ENCODE measurements around the gene HEMK1.

The HEMK1 gene

GRCh38 chr3:50603261-50604109, 34.2 kb downstream of the HEMK1 start:
- Histone ChIP-seq H3K27ac (ENCODE audit: low read depth, low read length, severe bottlenecking) (no peak overlapping the region), H3K4me1 (ENCODE audit: control insufficient read depth, insufficient read depth, low read length, poor library complexity, severe bottlenecking) (peaks cover 8% of the 10 kb centered on the region), H3K4me3 (ENCODE audit: extremely low read depth, insufficient read depth, low read length, poor library complexity, severe bottlenecking) (no peak overlapping the region), H3K36me3 (ENCODE audit: control insufficient read depth, insufficient read depth, low read length) (peaks cover 3% of the 10 kb centered on the region), H3K9me3 (ENCODE audit: control insufficient read depth, low read length) (no peaks in the 10 kb centered on the region)
- 69 to 80% methylated on average over 2 to 3 of the region's 4 CpGs for WGBS, 2 experiments (ENCODE audit: insufficient coverage in 2 of 2)

DNA sequence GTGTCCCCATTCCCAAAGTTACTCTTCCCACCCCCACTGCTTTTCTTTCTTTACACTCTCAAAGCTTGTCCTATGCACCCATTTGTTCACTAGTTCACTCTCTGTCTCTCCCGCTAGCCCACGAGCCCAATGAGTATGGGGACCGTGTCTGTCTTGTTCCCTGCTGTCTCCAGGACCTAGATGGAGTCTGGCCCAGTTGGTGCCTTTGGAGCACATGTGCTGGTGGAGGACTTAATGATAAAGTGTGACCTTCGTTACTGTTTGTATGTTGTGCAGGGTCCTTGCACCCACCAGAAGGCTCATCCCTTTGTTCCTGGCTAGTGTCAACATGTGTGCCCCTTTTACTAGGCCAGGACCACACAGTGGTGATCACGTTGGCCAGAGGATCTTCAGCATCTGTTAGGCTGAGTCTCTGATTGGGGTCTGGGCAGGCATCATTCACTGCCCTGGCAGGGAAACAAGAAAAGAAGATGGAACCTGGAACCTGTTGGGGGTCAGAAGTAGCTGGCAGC, 34.8 kb downstream of the HEMK1 start:
- WGBS, 2 experiments (ENCODE audit: insufficient coverage in 2 of 2) = 91 to 92% methylated on average over 5 of the region's 5 CpGs
- no peak overlapping the region for H3K4me3 ChIP-seq (ENCODE audit: extremely low read depth, insufficient read depth, low read length, poor library complexity, severe bottlenecking)
- H3K27ac ChIP-seq (ENCODE audit: low read depth, low read length, severe bottlenecking) = no peak overlapping the region
- no peaks in the 10 kb centered on the region for H3K9me3 ChIP-seq (ENCODE audit: control insufficient read depth, low read length)
- H3K36me3 ChIP-seq (ENCODE audit: control insufficient read depth, insufficient read depth, low read length) = peaks cover 3% of the 10 kb centered on the region
- peaks cover 8% of the 10 kb centered on the region for H3K4me1 ChIP-seq (ENCODE audit: control insufficient read depth, insufficient read depth, low read length, poor library complexity, severe bottlenecking)

DNA sequence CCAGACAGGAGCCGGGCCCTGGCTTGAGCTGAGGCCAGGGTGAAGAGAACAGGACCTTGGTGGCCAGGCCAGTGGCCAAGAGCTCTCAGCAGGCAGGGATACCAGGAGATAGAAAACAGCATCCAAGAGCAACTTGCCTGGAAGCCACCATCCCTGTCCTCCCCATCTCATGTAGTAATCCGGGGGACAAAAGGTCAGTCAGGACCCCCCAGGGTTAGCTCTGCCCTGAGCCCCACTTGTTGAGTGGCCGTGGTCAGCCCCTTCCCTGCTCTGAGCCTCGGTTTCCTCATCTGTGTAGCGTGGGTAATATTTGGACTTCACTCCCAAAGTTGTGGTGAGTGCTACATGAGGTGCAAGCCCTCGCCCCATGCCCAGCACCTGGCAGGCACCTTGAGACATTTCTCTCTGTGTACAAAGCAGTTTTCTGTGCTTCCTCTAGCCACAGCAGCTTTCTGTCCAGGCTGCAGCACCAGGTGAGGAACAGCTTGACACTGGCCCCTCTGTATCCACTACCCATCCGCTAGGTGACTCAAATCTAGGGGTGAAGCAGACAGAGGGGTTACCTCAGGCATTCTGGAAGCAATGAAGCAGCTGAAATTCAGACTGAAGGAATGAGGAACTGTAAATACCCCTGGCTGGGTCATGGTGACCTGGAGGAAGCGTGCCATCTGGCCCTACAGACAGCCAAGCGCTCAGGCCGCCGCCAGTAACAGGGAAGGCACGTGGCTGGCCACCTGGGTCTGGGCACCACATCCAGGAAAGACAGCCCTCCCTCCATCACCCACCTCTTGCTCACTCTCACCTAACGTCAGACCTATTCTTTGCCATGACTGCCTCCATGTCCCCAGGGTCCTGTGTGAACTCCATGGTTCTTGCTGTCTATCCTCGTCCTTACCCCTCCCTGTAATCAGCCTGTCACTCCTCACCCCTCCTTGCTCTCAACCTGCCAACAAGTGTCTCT, 35.6 kb downstream of the HEMK1 start:
- no peaks in the 10 kb centered on the region for H3K9me3 ChIP-seq (ENCODE audit: control insufficient read depth, low read length)
- H3K4me1 ChIP-seq (ENCODE audit: control insufficient read depth, insufficient read depth, low read length, poor library complexity, severe bottlenecking) = peaks cover 8% of the 10 kb centered on the region
- H3K36me3 ChIP-seq (ENCODE audit: control insufficient read depth, insufficient read depth, low read length) = peaks cover 3% of the 10 kb centered on the region
- no peak overlapping the region for H3K4me3 ChIP-seq (ENCODE audit: extremely low read depth, insufficient read depth, low read length, poor library complexity, severe bottlenecking)
- no peak overlapping the region for H3K27ac ChIP-seq (ENCODE audit: low read depth, low read length, severe bottlenecking)
- 86 to 92% methylated on average over 13 to 14 of the region's 14 CpGs for WGBS, 2 experiments (ENCODE audit: insufficient coverage in 2 of 2)

GRCh38 chr3:50605901-50606326, 36.6 kb downstream of the HEMK1 start:
- Histone ChIP-seq H3K9me3 (ENCODE audit: control insufficient read depth, low read length) (no peaks in the 10 kb centered on the region), H3K27ac (ENCODE audit: low read depth, low read length, severe bottlenecking) (no peak overlapping the region), H3K4me1 (ENCODE audit: control insufficient read depth, insufficient read depth, low read length, poor library complexity, severe bottlenecking) (peaks cover 9% of the 10 kb centered on the region), H3K36me3 (ENCODE audit: control insufficient read depth, insufficient read depth, low read length) (peaks cover 3% of the 10 kb centered on the region), H3K4me3 (ENCODE audit: extremely low read depth, insufficient read depth, low read length, poor library complexity, severe bottlenecking) (no peak overlapping the region)
- 71 to 98% methylated on average over 1 to 5 of the region's 5 CpGs for WGBS, 2 experiments (ENCODE audit: insufficient coverage in 2 of 2)

- Histone ChIP-seq H3K9me3 (ENCODE audit: control insufficient read depth, low read length) (no peaks in the 10 kb centered on the region), H3K4me3 (ENCODE audit: extremely low read depth, insufficient read depth, low read length, poor library complexity, severe bottlenecking) (no peak overlapping the region), H3K27ac (ENCODE audit: low read depth, low read length, severe bottlenecking) (no peak overlapping the region), H3K36me3 (ENCODE audit: control insufficient read depth, insufficient read depth, low read length) (peaks cover 3% of the 10 kb centered on the region), H3K4me1 (ENCODE audit: control insufficient read depth, insufficient read depth, low read length, poor library complexity, severe bottlenecking) (peaks cover 9% of the 10 kb centered on the region)
- WGBS, 2 experiments (ENCODE audit: insufficient coverage in 2 of 2) = 68 to 74% methylated on average over 3 to 4 of the region's 6 CpGs
Measured at GRCh38 chr3:50606596-50606995, 37.3 kb downstream of the HEMK1 start.

DNA sequence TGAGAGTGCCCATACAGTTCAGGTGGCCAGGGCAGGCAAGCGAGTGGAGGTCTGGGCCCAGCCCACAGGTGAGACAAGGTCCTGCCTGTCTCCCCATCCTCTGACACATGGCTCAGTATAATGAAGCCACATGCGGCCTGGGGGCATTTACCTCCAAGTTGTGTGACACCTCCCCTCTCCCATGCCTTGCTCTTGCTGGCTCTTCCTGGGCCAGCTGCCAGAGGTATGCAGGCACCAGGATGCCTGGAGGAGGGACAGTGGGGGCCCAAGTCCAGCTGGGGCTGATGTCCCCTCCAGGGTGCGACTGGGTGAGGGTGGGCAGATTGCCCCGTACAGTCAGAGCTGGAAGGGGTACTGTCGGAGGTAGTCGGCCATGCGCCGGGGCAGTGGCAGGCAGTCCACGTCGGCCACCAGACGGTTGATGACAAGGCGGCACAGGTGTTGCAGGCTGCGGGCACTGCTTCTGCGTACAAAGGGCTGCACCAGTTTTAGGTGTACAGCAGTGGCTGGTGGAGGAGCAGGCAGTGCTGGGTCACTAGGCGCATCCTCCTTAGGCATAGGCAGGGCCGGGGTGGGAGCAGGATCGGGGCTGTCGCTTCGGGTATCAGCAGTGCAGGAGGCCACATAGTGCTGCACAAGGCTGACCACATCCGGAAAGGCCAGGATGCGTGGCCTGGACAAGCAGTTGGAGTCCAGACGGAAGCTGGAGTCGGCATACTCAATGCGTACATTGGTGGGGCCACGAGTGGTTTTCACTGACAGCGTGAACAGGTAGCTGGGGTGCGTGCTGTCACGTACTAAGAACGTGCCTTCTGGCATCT, 38.2 kb downstream of the HEMK1 start:
- Histone ChIP-seq H3K36me3 (ENCODE audit: control insufficient read depth, insufficient read depth, low read length) (peaks cover 3% of the 10 kb centered on the region), H3K4me1 (ENCODE audit: control insufficient read depth, insufficient read depth, low read length, poor library complexity, severe bottlenecking) (peaks cover 10% of the 10 kb centered on the region), H3K9me3 (ENCODE audit: control insufficient read depth, low read length) (no peaks in the 10 kb centered on the region), H3K4me3 (ENCODE audit: extremely low read depth, insufficient read depth, low read length, poor library complexity, severe bottlenecking) (no peak overlapping the region), H3K27ac (ENCODE audit: low read depth, low read length, severe bottlenecking) (no peak overlapping the region)
- WGBS, 2 experiments (ENCODE audit: insufficient coverage in 2 of 2) = 94 to 96% methylated on average over 28 of the region's 29 CpGs

DNA sequence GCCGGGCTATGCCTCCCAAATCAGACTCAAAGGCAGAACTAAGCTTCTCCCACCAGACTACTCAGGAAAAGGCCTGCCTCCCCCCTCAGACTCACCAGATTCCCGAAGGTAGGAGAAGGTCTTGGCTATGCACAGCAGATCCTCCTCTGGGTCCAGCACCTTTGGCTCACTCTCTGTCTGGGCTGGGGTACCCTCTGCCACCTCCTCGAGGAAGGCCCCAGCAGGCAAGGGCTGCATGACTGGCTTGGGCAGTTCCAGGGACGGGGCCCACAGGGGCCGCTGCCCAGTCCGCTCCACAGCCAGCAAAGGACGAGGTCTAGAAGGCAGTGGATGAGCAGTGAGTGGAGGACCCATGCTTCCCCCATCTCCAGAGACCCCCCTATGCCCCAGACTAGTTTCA, 39.0 kb downstream of the HEMK1 start:
- H3K27ac ChIP-seq (ENCODE audit: low read depth, low read length, severe bottlenecking) = no peak overlapping the region
- H3K9me3 ChIP-seq (ENCODE audit: control insufficient read depth, low read length) = no peaks in the 10 kb centered on the region
- peaks cover 16% of the 10 kb centered on the region for H3K4me1 ChIP-seq (ENCODE audit: control insufficient read depth, insufficient read depth, low read length, poor library complexity, severe bottlenecking)
- peaks cover 3% of the 10 kb centered on the region for H3K36me3 ChIP-seq (ENCODE audit: control insufficient read depth, insufficient read depth, low read length)
- no peak overlapping the region for H3K4me3 ChIP-seq (ENCODE audit: extremely low read depth, insufficient read depth, low read length, poor library complexity, severe bottlenecking)
- 90 to 100% methylated on average over 3 to 7 of the region's 7 CpGs for WGBS, 2 experiments (ENCODE audit: insufficient coverage in 2 of 2)

DNA sequence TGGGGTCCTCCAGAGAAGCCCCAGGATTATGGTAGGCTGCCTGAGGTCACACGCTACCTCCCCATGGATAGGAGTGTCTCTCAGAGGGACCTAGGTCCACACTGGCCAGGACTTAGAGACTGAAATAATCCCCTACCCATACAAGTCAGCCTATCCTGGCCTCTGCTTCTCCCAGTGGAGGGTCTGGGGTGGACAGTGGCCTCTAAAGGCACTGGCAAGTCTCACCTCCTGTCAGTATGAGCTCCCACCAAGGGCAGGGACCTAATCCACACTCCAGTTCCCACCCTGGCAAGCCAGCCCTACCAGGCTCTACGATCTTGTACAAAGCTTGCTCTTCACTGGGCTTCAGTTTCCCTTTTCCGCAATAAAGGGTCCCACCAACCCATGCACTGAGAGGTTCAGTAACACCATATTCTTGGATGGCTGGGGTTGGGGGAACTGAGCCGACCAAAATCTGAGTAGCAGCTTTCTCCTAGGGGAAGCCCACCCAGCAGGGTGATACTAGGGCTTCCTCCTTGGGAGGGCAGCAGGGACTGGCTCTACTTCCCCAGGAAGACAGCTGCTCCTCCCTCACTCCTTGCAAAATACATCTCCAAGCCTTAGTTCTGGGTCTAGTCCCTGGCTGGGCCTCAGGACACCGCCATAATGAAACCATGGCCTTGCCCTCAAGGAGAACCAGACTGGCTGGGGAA, 39.9 kb downstream of the HEMK1 start:
- WGBS, 2 experiments (ENCODE audit: insufficient coverage in 2 of 2) = 98 to 100% methylated on average over 2 to 5 of the region's 5 CpGs
- no peak overlapping the region for H3K27ac ChIP-seq (ENCODE audit: low read depth, low read length, severe bottlenecking)
- H3K36me3 ChIP-seq (ENCODE audit: control insufficient read depth, insufficient read depth, low read length) = peaks cover 3% of the 10 kb centered on the region
- peaks cover 16% of the 10 kb centered on the region for H3K4me1 ChIP-seq (ENCODE audit: control insufficient read depth, insufficient read depth, low read length, poor library complexity, severe bottlenecking)
- H3K4me3 ChIP-seq (ENCODE audit: extremely low read depth, insufficient read depth, low read length, poor library complexity, severe bottlenecking) = no peak overlapping the region
- no peaks in the 10 kb centered on the region for H3K9me3 ChIP-seq (ENCODE audit: control insufficient read depth, low read length)

- H3K4me3 ChIP-seq (ENCODE audit: extremely low read depth, insufficient read depth, low read length, poor library complexity, severe bottlenecking) = no peak overlapping the region
- no peak overlapping the region for H3K27ac ChIP-seq (ENCODE audit: low read depth, low read length, severe bottlenecking)
- no peaks in the 10 kb centered on the region for H3K9me3 ChIP-seq (ENCODE audit: control insufficient read depth, low read length)
- 94 to 97% methylated on average over 2 to 3 of the region's 3 CpGs for WGBS, 2 experiments (ENCODE audit: insufficient coverage in 2 of 2)
- peaks cover 16% of the 10 kb centered on the region for H3K4me1 ChIP-seq (ENCODE audit: control insufficient read depth, insufficient read depth, low read length, poor library complexity, severe bottlenecking)
- H3K36me3 ChIP-seq (ENCODE audit: control insufficient read depth, insufficient read depth, low read length) = peaks cover 3% of the 10 kb centered on the region
Measured at GRCh38 chr3:50609763-50610085, 40.4 kb downstream of the HEMK1 start.

All from mesodermal cell (in vitro differentiated cells).